HepG2 (cell line): ENCODE data around the gene TRNT1. TPM values are rescaled to one million over a fixed set of nuclear protein-coding genes. Genes with fewer than 3 reads are reported as not detected.

Source experiments
- ATAC-seq: fragments of 200-7000 bp; cut with Tn5 transposase; 3 replicates; pipeline ENCODE4 v1.9.1; 2020; ENCODE audit warnings: mild to moderate bottlenecking, moderate library complexity
- BruUV-seq: library from RNA; stranded (reverse); fragments of 400-500 nt; replicated peaks from 2 replicates; lab custom pipeline; 2021; lab: Mats Ljungman, UMichigan
- CTCF ChIA-PET: fragments of 300-600 bp; formaldehyde crosslinking; extraction: SDS; loops from one replicate; lab custom pipeline; 2021; ENCODE audit warnings: low total read pairs, inconsistent platforms, low intra/inter-chr PET ratio; lab: Yijun Ruan, JAX
- POLR2A ChIA-PET: fragments of 350-600 bp; sonication (Branson Sonifier 250); formaldehyde crosslinking; loops from one replicate; lab custom pipeline; 2020; ENCODE audit warnings: antibody characterized with exemption, inconsistent platforms; lab: Yijun Ruan, JAX
- DNase-seq: peaks from one replicate; pipeline ENCODE4 v3.0.0-alpha.2; 2015; ENCODE audit warnings: low spot score
- FAIRE-seq: peaks from 3 replicates; lab custom pipeline; 2011; peaks lifted over from hg19 to GRCh38; lab: Jason Lieb, UNC
- H2AFZ ChIP-seq: one replicate; pipeline ENCODE4 v1.6.1; 2011; ENCODE audit warnings: low read length, inconsistent platforms
- H3K27ac ChIP-seq: fragments of 300-600 bp; 3 replicates; pipeline ENCODE4 v1.8.0; 2011; ENCODE audit warnings: mixed run types, mild to moderate bottlenecking, mixed read lengths, low read length, inconsistent platforms; ENCODE audit not compliant: insufficient read depth; ENCODE audit errors: extremely low read length
- H3K27me3 ChIP-seq, 2 experiments: fragments of 200-600 bp in 1 of 2; 2 replicates in 1 of 2; 3 replicates in 1 of 2; pipeline versions ENCODE4 v1.6.0 to v1.8.0; 2011; ENCODE audit warnings: low read length in 2 of 2, mild to moderate bottlenecking in 2 of 2, moderate library complexity in 2 of 2, inconsistent platforms in 1 of 2; ENCODE audit not compliant: insufficient read depth in 2 of 2, control insufficient read depth in 1 of 2
- H3K36me3 ChIP-seq, 2 experiments: fragments of 200-600 bp in 1 of 2; replicated peaks in 1 of 2; 2 replicates in 1 of 2; 3 replicates in 1 of 2; pipeline versions ENCODE4 v1.5.1 to v1.8.0; 2011; ENCODE audit warnings: low read length in 2 of 2, inconsistent platforms in 1 of 2; ENCODE audit not compliant: insufficient read depth in 2 of 2, control insufficient read depth in 1 of 2
- H3K4me1 ChIP-seq: 2 replicates; pipeline ENCODE4 v1.5.1; 2012; ENCODE audit warnings: low read length, inconsistent platforms; ENCODE audit not compliant: insufficient read depth
- H3K4me2 ChIP-seq: 2 replicates; pipeline ENCODE4 v1.6.0; 2011; ENCODE audit warnings: low read depth, low read length, inconsistent platforms
- H3K4me3 ChIP-seq, 3 experiments: fragments of 200-600 bp in 1 of 3; sonication (generic), shearing (Covaris generic) in 1 of 3; replicated peaks in 1 of 3; 2 replicates each; pipeline ENCODE4 v1.5.1; 2011 to 2016; ENCODE audit warnings: low read length in 3 of 3, inconsistent platforms in 2 of 3, low read depth in 2 of 3, mild to moderate bottlenecking in 2 of 3, control low read depth in 1 of 3, mixed read lengths in 1 of 3; ENCODE audit not compliant: insufficient read depth in 1 of 3
- H3K79me2 ChIP-seq: one replicate; pipeline ENCODE4 v1.6.1; 2011; ENCODE audit warnings: low read length, inconsistent platforms; ENCODE audit not compliant: insufficient read depth
- H3K9ac ChIP-seq: 2 replicates; pipeline ENCODE4 v1.6.0; 2011; ENCODE audit warnings: mild to moderate bottlenecking, low read depth, low read length, inconsistent platforms; ENCODE audit not compliant: insufficient read depth
- H3K9me3 ChIP-seq: 2 replicates; pipeline ENCODE4 v1.5.1; 2012; ENCODE audit warnings: mild to moderate bottlenecking, low read length
- H4K20me1 ChIP-seq: 2 replicates; pipeline ENCODE4 v1.6.0; 2011; ENCODE audit warnings: inconsistent platforms, mild to moderate bottlenecking, low read length, moderate library complexity; ENCODE audit not compliant: insufficient read depth
- GATAD2A ChIP-seq: IDR thresholded peaks from 2 replicates; pipeline ENCODE4 v1.6.1; 2016
- MED13 ChIP-seq: sonication (generic); formaldehyde crosslinking; IDR thresholded peaks from 2 replicates; pipeline ENCODE4 v1.5.0; 2020; ENCODE audit warnings: missing genetic modification reagents
- SMAD3 ChIP-seq: sonication (generic); formaldehyde crosslinking; IDR thresholded peaks from 2 replicates; pipeline ENCODE4 v1.4.0; 2020; ENCODE audit warnings: missing genetic modification reagents
- SMARCE1 ChIP-seq: fragments of 450-650 bp; IDR thresholded peaks from 2 replicates; pipeline ENCODE4 v1.6.1; 2017; ENCODE audit warnings: borderline replicate concordance
- ZBTB2 ChIP-seq: sonication (generic); formaldehyde crosslinking; IDR thresholded peaks from 2 replicates; pipeline ENCODE4 v1.8.0; 2022; ENCODE audit warnings: low read depth, missing genetic modification reagents
- ZBTB39 ChIP-seq: sonication (generic); formaldehyde crosslinking; IDR thresholded peaks from 2 replicates; pipeline ENCODE4 v1.5.0; 2020; ENCODE audit warnings: missing genetic modification reagents
- ZNF230 ChIP-seq: sonication (generic); formaldehyde crosslinking; IDR thresholded peaks from 2 replicates; pipeline ENCODE4 v1.4.0; 2020; ENCODE audit warnings: mild to moderate bottlenecking, missing genetic modification reagents
- WGBS: methylation state at CpG from one replicate; pipeline ENCODE4 v1.1.6; 2017; ENCODE audit warnings: low lambda C conversion rate; 5-methylcytosine and 5-hydroxymethylcytosine counted together
- in situ Hi-C: cut with HindIII; loops from 2 replicates; pipeline ENCODE4 v1.10.0; 2017; ENCODE audit warnings: low pct_unique_long_range_greater_than_20kb; ENCODE audit not compliant: extremely low pct_ligation_motif_present
- intact Hi-C: fragments of 100-400 bp; cut with micrococcal nuclease; formaldehyde crosslinking; loops from one replicate; pipeline ENCODE4 v1.10.0; 2022; ENCODE audit not compliant: unreplicated experiment
- polyA plus RNA-seq, 8 experiments: library from polyadenylated mRNA; depleted of rRNA in 3 of 8; stranded (reverse) in 7 of 8; unstranded in 1 of 8; fragments of >200 nt; fragmentation: Illumina TruSeq in 4 of 8; extraction: Trizol in 4 of 8; gene quantifications; 2 replicates each; pipeline versions ENCODE4 v1.2.1 to v1.2.3, GENCODE V29; 2011 to 2016; ENCODE audit warnings: low read depth in 4 of 8, missing spikeins in 1 of 8, mixed read lengths in 1 of 8; ENCODE audit not compliant: insufficient read depth in 1 of 8
- total RNA-seq, 5 experiments: library from RNA; depleted of rRNA; stranded (reverse); fragments of >200 nt; fragmentation: Illumina TruSeq; extraction: Trizol; gene quantifications; 2 replicates each; pipeline ENCODE4 v1.2.3, GENCODE V29; 2016; ENCODE audit warnings: low read depth in 1 of 5

The TRNT1 gene
- total and polyA plus RNA-seq, 2 of the 13 experiments (the other 11 are each of a cell fraction or from before 2014, with no cell fraction given): 9.4 to 27.7 TPM

GRCh38 chr3:3137526-3137925, 10.8 kb downstream of the TRNT1 start:
- peaks cover 2 to 72% of the 10 kb centered on the region in 2 experiments; a peak in 4 of 5 replicates for H3K36me3 ChIP-seq

More at GRCh38 chr3:3137526-3137925, 10.8 kb downstream of the TRNT1 start:
- DNase-seq (no peak), ATAC-seq (no peak), FAIRE-seq (no peak)
- ChIA-PET POLR2A (no interaction called here), CTCF (no interaction called here)
- in situ Hi-C loops (no loop called here), intact Hi-C loops (no loop called here)
- Histone ChIP-seq H3K27me3 (no peaks in the 10 kb centered on the region), H4K20me1 (0 out of 2 replicates have a peak, but pooled peaks cover 3% of the 10 kb centered on the region), H3K9ac (no peak overlapping the region), H3K4me3 (no peak overlapping the region), H3K79me2 (peaks cover 19% of the 10 kb centered on the region), H2AFZ (no peak overlapping the region), H3K27ac (no peak overlapping the region), H3K9me3 (no peaks in the 10 kb centered on the region), H3K4me2 (no peak overlapping the region), H3K4me1 (no peaks in the 10 kb centered on the region)
- BruUV-seq: no TSS peak
- TF ChIP-seq ZNF230 (CRISPR knock-in tag) (no peak), ZBTB2 (CRISPR knock-in tag) (no peak), SMAD3 (CRISPR knock-in tag) (no peak), SMARCE1 (no peak), MED13 (CRISPR knock-in tag) (no peak), ZBTB39 (no peak), GATAD2A (CRISPR knock-in tag) (no peak)
- 96% methylated on average over 6 of the region's 6 CpGs for WGBS
